Measurements from ENCODE around the gene MSI1. TPM values are rescaled to one million over a fixed set of nuclear protein-coding genes. Genes with fewer than 3 reads are reported as not detected.
A peak's percentile ranks its signal among the peaks of the same experiment; 100 is the strongest.

The MSI1 gene
- total and polyA plus RNA-seq, 9 donors: 1.2 to 7.3 (median 4.3) TPM

DNA sequence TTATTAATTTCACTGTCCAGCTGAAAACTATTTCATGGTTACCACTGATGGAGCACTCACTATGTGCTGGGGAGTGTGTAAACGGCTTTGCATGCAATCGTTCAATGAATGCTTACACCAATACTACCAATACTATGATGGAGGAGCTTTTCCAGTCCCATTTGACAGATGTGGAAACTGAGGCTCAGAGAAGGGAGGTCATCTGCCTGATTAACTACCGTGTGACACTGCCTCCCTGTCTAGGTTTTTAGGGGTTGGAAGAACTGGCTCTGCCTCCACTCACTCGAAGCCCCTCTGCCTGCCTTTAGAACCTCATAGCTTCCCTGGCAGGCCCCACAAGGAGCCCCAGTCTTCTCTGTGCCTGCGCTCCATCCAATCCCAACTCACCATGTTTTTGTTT is 11.9 kb downstream of the MSI1 start:
- no peak for DNase-seq
- H3K36me3 ChIP-seq (ENCODE audit: control insufficient read depth, insufficient read depth, low read length): peaks cover 12% of the 10 kb centered on the region
- no CpG with 5 or more reads among the region's 5 CpGs for WGBS (ENCODE audit: insufficient coverage)
- H3K27me3 ChIP-seq (ENCODE audit: control insufficient read depth, insufficient read depth, low read length): no peaks in the 10 kb centered on the region
- no peak overlapping the region for H3K27ac ChIP-seq (ENCODE audit: low read length)
- H3K9me3 ChIP-seq (replicated peaks; ENCODE audit: control insufficient read depth, low read depth, low read length): no peaks in the 10 kb centered on the region
- peaks cover 14% of the 10 kb centered on the region for H3K4me1 ChIP-seq (ENCODE audit: control insufficient read depth, insufficient read depth, low read length)
- H3K4me3 ChIP-seq (ENCODE audit: low read length): no peak overlapping the region

DNA sequence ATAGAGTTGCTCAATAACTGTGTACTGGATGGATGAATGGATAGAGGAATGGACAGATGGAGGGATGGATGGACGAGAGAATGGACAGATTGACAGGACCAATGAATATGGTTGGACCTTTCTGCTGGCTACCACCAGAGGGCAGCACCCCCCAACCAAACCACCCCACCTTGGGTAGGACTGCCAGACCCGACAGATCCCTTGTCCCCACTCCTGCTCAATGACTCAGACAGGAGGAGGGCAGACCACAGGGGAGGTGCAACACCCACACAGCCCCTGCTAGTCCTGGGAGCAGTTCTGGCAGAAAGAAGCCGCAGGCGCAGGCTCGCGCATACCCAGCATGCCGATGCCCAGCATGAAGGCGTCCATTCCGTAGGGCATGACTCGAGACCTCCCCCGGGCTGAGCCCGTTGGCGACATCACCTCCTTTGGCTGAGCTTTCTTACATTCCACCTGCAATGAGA is 12.4 kb downstream of the MSI1 start:
- DNase-seq: peak; percentile 71
- Histone ChIP-seq H3K27ac (ENCODE audit: low read length) (no peak overlapping the region), H3K4me3 (ENCODE audit: low read length) (no peak overlapping the region), H3K36me3 (ENCODE audit: control insufficient read depth, insufficient read depth, low read length) (peaks cover 12% of the 10 kb centered on the region), H3K27me3 (ENCODE audit: control insufficient read depth, insufficient read depth, low read length) (no peaks in the 10 kb centered on the region), H3K9me3 (replicated peaks; ENCODE audit: control insufficient read depth, low read depth, low read length) (no peaks in the 10 kb centered on the region), H3K4me1 (ENCODE audit: control insufficient read depth, insufficient read depth, low read length) (peaks cover 9% of the 10 kb centered on the region)
- WGBS (ENCODE audit: insufficient coverage): 55% methylated on average over 12 of the region's 13 CpGs

DNA sequence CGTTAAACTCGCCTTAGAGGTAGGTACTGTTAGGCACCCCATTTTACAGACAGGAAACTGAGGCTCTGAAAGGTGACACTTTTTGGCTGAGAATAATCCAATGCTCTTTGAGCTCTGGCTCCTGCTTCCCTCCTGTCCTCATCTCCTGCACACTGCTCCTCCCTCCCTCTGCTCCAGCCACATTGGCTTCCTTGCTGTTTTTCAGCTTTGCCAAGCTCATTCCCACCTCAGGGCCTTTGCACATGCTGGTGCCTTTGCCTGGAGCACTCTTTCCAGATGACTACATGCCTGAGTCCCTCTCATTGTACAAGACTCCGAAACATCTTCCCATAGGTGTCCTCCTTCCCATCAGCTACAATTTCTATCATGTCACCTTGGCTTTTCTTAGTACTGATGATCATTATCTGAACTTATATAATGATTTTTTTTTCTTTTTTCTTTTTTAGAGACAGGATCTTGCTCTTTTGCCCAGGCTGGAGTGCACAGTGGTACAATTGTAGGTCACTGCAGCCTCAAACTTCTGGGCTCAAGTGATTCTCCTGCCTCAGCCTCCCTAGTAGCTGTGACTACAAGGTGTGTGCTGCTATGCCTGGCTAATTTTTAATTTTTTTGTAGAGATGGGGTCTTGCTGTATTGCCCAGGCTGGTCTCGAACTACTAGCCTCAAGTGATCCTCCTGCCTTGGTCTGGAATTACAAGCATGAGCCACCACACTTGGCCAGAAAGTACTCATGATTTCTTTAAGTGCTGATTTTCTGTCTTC is 15.2 kb downstream of the MSI1 start:
- no peak overlapping the region for H3K27ac ChIP-seq (ENCODE audit: low read length)
- H3K36me3 ChIP-seq (ENCODE audit: control insufficient read depth, insufficient read depth, low read length): peaks cover 12% of the 10 kb centered on the region
- H3K9me3 ChIP-seq (replicated peaks; ENCODE audit: control insufficient read depth, low read depth, low read length): no peaks in the 10 kb centered on the region
- no peaks in the 10 kb centered on the region for H3K27me3 ChIP-seq (ENCODE audit: control insufficient read depth, insufficient read depth, low read length)
- WGBS (ENCODE audit: insufficient coverage): 89% methylated on average over 2 of the region's 4 CpGs
- no peak overlapping the region for H3K4me3 ChIP-seq (ENCODE audit: low read length)
- DNase-seq: no peak
- H3K4me1 ChIP-seq (ENCODE audit: control insufficient read depth, insufficient read depth, low read length): peaks cover 3% of the 10 kb centered on the region

DNA sequence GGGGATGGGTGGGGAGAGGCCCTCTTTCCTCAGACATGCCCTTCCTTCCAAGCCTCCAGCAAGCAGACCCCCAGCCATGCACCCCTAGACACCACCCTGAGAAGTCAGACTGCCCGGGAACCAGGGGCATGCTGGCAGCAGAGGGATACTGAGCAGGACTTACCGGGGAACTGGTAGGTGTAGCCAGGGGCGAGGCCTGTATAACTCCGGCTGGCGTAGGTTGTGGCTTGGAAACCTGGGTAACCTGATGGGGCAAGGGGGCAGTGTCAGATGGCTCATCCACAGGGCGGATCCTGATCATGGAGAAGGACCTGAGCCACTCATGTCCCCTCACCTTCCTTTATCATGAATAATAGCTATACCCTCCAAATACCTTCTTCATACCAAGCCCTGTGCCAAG is 15.8 kb downstream of the MSI1 start:
- 94% methylated on average over 5 of the region's 6 CpGs for whole genome bisulfite sequencing (ENCODE audit: insufficient coverage)
- Histone ChIP-seq H3K27ac (ENCODE audit: low read length) (no peak overlapping the region), H3K27me3 (ENCODE audit: control insufficient read depth, insufficient read depth, low read length) (no peaks in the 10 kb centered on the region), H3K4me1 (ENCODE audit: control insufficient read depth, insufficient read depth, low read length) (peaks cover 3% of the 10 kb centered on the region), H3K4me3 (ENCODE audit: low read length) (no peak overlapping the region), H3K36me3 (ENCODE audit: control insufficient read depth, insufficient read depth, low read length) (peaks cover 14% of the 10 kb centered on the region), H3K9me3 (replicated peaks; ENCODE audit: control insufficient read depth, low read depth, low read length) (no peaks in the 10 kb centered on the region)
- no peak for DNase-seq

DNA sequence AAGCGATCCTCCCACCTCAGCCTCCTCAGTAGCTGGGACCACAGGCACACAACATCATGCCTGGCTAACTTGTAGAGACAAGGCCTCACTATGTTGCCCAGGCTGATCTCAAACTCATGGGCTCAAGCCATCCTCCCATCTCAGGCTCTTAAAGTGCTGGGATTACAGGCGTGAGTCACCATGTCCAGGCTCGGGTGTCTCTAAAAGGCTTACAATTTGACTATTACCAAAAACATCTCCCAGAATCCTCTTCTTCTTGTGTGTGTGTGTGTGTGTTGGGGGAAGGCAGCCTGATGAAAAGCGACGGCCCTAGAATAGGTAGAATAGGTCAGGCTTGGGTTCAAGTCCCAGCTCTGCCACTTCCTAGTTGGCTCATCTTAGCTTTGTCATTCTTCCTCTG is 16.8 kb downstream of the MSI1 start:
- Histone ChIP-seq H3K36me3 (ENCODE audit: control insufficient read depth, insufficient read depth, low read length) (peaks cover 13% of the 10 kb centered on the region), H3K27ac (ENCODE audit: low read length) (no peak overlapping the region), H3K9me3 (replicated peaks; ENCODE audit: control insufficient read depth, low read depth, low read length) (no peaks in the 10 kb centered on the region), H3K27me3 (ENCODE audit: control insufficient read depth, insufficient read depth, low read length) (no peaks in the 10 kb centered on the region), H3K4me3 (ENCODE audit: low read length) (no peak overlapping the region), H3K4me1 (ENCODE audit: control insufficient read depth, insufficient read depth, low read length) (peaks cover 3% of the 10 kb centered on the region)
- DNase-seq: no peak
- WGBS (ENCODE audit: insufficient coverage): no CpG with 5 or more reads among the region's 5 CpGs

DNA sequence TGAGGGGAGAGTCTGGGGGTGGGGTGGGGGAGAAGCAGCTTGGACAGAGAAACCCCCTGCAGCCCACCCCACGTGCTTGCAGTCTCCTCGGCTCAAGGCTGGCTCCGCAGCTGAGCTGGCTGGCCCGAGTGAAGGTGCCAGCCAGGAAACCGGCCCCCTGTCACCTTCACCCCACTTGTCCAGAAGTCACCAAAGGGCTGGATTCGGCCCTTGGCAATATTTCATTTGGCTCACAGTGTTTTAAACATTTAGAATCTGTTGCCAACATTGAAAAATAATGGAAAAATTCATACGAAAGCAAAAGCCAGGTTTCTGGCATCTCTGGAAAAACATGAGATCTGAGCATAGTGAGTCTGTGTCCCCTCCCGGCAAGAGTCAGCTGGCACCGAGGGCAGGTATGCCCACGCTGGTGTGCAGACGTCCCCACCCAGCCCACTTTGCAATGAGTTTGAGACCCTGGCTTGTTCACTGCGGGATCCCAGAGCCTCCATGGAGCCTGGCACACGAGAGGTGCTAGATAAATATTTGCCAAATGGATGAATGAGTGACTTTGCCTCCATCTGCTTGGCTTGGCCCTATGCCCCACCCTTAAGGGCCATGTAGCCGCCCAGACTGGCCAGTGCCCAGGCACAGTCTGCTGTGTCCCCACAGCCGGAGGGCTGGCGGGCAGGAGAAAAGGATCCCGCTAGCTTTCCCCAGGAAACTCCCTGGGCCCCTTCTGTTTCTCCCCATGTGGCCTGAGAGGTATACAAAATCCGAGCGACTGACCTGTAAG is 18.2 kb downstream of the MSI1 start:
- no peak overlapping the region for H3K27ac ChIP-seq (ENCODE audit: low read length)

DNA sequence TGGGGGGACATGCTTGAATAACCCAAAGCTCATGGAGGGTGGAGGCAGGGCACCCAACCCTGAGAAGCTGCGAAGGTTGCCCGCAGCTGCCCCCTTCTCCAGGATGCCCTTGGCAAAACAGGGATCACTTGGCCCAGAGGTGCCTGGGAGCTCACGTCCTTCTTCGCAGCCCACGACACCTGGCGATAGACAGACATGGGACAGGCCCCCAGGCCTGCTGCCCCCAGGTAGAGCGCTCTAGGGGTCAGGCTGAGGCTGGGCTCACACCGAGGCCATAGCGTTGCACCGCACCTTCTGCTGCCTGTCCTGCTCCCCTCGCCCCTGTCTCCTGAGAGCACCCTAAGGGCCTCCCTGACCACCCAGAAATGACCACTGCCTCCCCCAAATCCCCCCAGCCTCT is 21.2 kb downstream of the MSI1 start:
- H3K9me3 ChIP-seq (replicated peaks; ENCODE audit: control insufficient read depth, low read depth, low read length): no peaks in the 10 kb centered on the region
- no peaks in the 10 kb centered on the region for H3K27me3 ChIP-seq (ENCODE audit: control insufficient read depth, insufficient read depth, low read length)
- WGBS (ENCODE audit: insufficient coverage): 94% methylated on average over 9 of the region's 11 CpGs
- DNase-seq: no peak
- no peak overlapping the region for H3K4me3 ChIP-seq (ENCODE audit: low read length)
- H3K36me3 ChIP-seq (ENCODE audit: control insufficient read depth, insufficient read depth, low read length): peaks cover 4% of the 10 kb centered on the region
- H3K27ac ChIP-seq (ENCODE audit: low read length): no peak overlapping the region
- H3K4me1 ChIP-seq (ENCODE audit: control insufficient read depth, insufficient read depth, low read length): no peaks in the 10 kb centered on the region

More for the DNA sequence above, 18.2 kb downstream of the MSI1 start:
- H3K4me3 ChIP-seq (ENCODE audit: low read length): no peak overlapping the region
- no peaks in the 10 kb centered on the region for H3K9me3 ChIP-seq (replicated peaks; ENCODE audit: control insufficient read depth, low read depth, low read length)
- DNase-seq: no peak
- no peaks in the 10 kb centered on the region for H3K27me3 ChIP-seq (ENCODE audit: control insufficient read depth, insufficient read depth, low read length)
- 76% methylated on average over 10 of the region's 19 CpGs for WGBS (ENCODE audit: insufficient coverage)
- H3K4me1 ChIP-seq (ENCODE audit: control insufficient read depth, insufficient read depth, low read length): no peaks in the 10 kb centered on the region
- peaks cover 11% of the 10 kb centered on the region for H3K36me3 ChIP-seq (ENCODE audit: control insufficient read depth, insufficient read depth, low read length)

DNA sequence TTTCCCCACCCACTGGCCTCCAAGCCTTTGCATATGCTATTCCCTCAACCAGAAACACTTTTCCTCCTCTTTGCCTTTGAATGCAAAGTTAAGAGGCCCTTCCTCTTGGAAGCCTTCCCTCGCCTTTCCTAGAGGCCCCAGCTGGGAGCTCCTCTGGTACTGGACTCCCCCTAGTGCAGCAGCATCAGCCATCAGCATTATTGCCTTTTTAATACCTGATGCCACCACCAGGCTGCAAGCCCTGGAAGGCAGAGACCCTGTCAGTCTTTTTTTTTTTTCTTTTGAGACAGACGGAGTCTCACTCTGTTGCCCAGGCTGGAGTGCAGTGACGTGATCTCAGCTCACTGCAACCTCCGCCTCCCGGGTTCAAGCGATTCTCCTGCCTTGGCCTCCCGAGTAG is 22.3 kb downstream of the MSI1 start:
- Histone ChIP-seq H3K9me3 (replicated peaks; ENCODE audit: control insufficient read depth, low read depth, low read length) (no peaks in the 10 kb centered on the region), H3K27me3 (ENCODE audit: control insufficient read depth, insufficient read depth, low read length) (no peaks in the 10 kb centered on the region), H3K4me3 (ENCODE audit: low read length) (no peak overlapping the region), H3K4me1 (ENCODE audit: control insufficient read depth, insufficient read depth, low read length) (no peaks in the 10 kb centered on the region), H3K36me3 (ENCODE audit: control insufficient read depth, insufficient read depth, low read length) (peaks cover 3% of the 10 kb centered on the region), H3K27ac (ENCODE audit: low read length) (no peak overlapping the region)
- 78% methylated on average over 7 of the region's 7 CpGs for WGBS (ENCODE audit: insufficient coverage)
- DNase-seq: no peak

DNA sequence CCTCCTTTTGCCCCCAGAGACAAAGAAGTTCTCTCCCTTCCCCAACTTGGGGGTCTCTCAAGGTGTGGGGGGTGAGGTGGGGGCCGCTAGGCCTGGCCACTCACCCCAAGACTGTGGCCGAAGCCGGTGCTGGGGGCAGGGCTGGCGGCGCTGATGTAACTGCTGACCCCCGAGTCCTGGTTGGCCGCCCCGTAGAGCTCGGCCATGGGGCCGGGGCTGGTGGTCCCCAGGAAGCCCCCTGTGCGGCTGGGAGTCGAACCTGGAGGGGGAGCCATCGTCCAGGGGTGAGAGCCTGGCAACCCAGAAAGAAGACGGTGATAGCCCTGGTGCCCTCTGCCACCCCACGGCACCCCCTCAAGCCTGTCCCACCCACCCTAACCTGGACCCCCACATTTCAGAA is 22.9 kb downstream of the MSI1 start:
- no peaks in the 10 kb centered on the region for H3K4me1 ChIP-seq (ENCODE audit: control insufficient read depth, insufficient read depth, low read length)
- H3K36me3 ChIP-seq (ENCODE audit: control insufficient read depth, insufficient read depth, low read length): peaks cover 3% of the 10 kb centered on the region
- no peak for DNase-seq
- no peak overlapping the region for H3K27ac ChIP-seq (ENCODE audit: low read length)
- WGBS (ENCODE audit: insufficient coverage): 90% methylated on average over 10 of the region's 15 CpGs
- no peaks in the 10 kb centered on the region for H3K27me3 ChIP-seq (ENCODE audit: control insufficient read depth, insufficient read depth, low read length)
- H3K4me3 ChIP-seq (ENCODE audit: low read length): no peak overlapping the region
- no peaks in the 10 kb centered on the region for H3K9me3 ChIP-seq (replicated peaks; ENCODE audit: control insufficient read depth, low read depth, low read length)

DNA sequence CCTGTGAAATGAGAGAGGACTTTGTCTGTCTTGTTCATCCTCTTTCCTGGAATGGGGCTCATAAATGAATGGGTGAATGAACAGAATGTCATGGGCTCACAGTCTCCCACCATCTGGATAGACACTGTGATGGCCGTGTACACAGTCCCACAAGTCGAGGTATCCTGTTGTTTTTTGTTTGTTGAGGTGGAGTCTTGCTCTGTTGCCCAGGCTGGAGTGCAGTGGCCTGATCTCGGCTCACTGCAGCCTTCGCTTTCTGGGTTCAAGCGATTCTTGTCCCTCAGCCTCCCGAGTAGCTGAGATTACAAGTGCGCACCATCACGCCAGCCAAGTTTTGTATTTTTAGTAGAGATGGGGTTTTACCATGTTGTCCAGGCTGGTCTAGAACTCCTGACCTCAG is 25.3 kb downstream of the MSI1 start:
- Histone ChIP-seq H3K27ac (ENCODE audit: low read length) (no peak overlapping the region), H3K9me3 (replicated peaks; ENCODE audit: control insufficient read depth, low read depth, low read length) (no peaks in the 10 kb centered on the region), H3K4me3 (ENCODE audit: low read length) (no peak overlapping the region), H3K36me3 (ENCODE audit: control insufficient read depth, insufficient read depth, low read length) (peaks cover 3% of the 10 kb centered on the region), H3K27me3 (ENCODE audit: control insufficient read depth, insufficient read depth, low read length) (no peaks in the 10 kb centered on the region), H3K4me1 (ENCODE audit: control insufficient read depth, insufficient read depth, low read length) (no peaks in the 10 kb centered on the region)
- 100% methylated on average over 3 of the region's 8 CpGs for WGBS (ENCODE audit: insufficient coverage)
- no peak for DNase-seq
